GM12878 (cell line): Measurements from ENCODE around the gene SYCE3. TPM values are rescaled to one million over a fixed set of nuclear protein-coding genes. Genes with fewer than 3 reads are reported as not detected.

Experiments
- ATAC-seq: fragments of 200-7000 bp; cut with Tn5 transposase; 3 replicates; pipeline ENCODE4 v1.9.1; 2020; ENCODE audit warnings: mild to moderate bottlenecking, moderate library complexity
- BruUV-seq: library from RNA; stranded (reverse); fragments of 400-500 nt; replicated peaks from 2 replicates; lab custom pipeline; 2021; lab: Mats Ljungman, UMichigan
- CTCF ChIA-PET: fragments of 300-600 bp; sonication (Branson Sonifier 250); formaldehyde crosslinking; extraction: SDS; loops from one replicate; lab custom pipeline; 2021; ENCODE audit warnings: inconsistent platforms; lab: Yijun Ruan, JAX
- POLR2A ChIA-PET: fragments of 350-600 bp; formaldehyde crosslinking; extraction: SDS; loops from one replicate; lab custom pipeline; 2021; ENCODE audit warnings: inconsistent platforms; lab: Charles Lee
- RAD21 ChIA-PET: fragments of 300-600 bp; sonication (Branson Sonifier 250); formaldehyde crosslinking; loops from one replicate; lab custom pipeline; 2023; ENCODE audit warnings: antibody characterized with exemption; ENCODE audit not compliant: unreplicated experiment; lab: Charles Lee
- SMC1A ChIA-PET: fragments of 300-600 bp; sonication (Branson Sonifier 250); formaldehyde crosslinking; loops from one replicate; lab custom pipeline; 2023; ENCODE audit not compliant: unreplicated experiment, uncharacterized antibody; lab: Charles Lee
- DNase-seq: peaks from one replicate; pipeline ENCODE4 v3.0.0-alpha.2; 2011; ENCODE audit warnings: low read depth, low spot score
- FAIRE-seq: peaks from 3 replicates; lab custom pipeline; 2011; peaks lifted over from hg19 to GRCh38; lab: Jason Lieb, UNC
- H2AFZ ChIP-seq: 2 replicates; pipeline ENCODE4 v1.6.0; 2011; ENCODE audit warnings: low read depth, low read length, control low read depth; ENCODE audit not compliant: control insufficient read depth
- H3K27ac ChIP-seq: 2 replicates; pipeline ENCODE4 v1.5.1; 2011; ENCODE audit warnings: control low read depth; ENCODE audit not compliant: control insufficient read depth, insufficient read depth
- H3K27me3 ChIP-seq, 2 experiments: replicated peaks in 1 of 2; 2 replicates each; pipeline versions ENCODE4 v1.6.0 to v1.6.1; 2011; ENCODE audit warnings: low read length in 1 of 2; ENCODE audit not compliant: control insufficient read depth in 2 of 2, insufficient read depth in 2 of 2
- H3K36me3 ChIP-seq, 2 experiments: 2 replicates each; pipeline ENCODE4 v1.5.1; 2011; ENCODE audit warnings: low read length in 1 of 2; ENCODE audit not compliant: control insufficient read depth in 2 of 2, insufficient read depth in 2 of 2
- H3K4me1 ChIP-seq: 2 replicates; pipeline ENCODE4 v1.6.1; 2011; ENCODE audit warnings: mild to moderate bottlenecking, low read length, moderate library complexity, mixed read lengths; ENCODE audit not compliant: control insufficient read depth, insufficient read depth
- H3K4me2 ChIP-seq: 2 replicates; pipeline ENCODE4 v1.6.0; 2011; ENCODE audit warnings: control low read depth; ENCODE audit not compliant: control insufficient read depth, insufficient read depth
- H3K4me3 ChIP-seq: fragments of 200-600 bp; sonication (generic); 2 replicates; pipeline ENCODE4 v1.5.1; 2016
- H3K79me2 ChIP-seq: 2 replicates; pipeline ENCODE4 v1.6.0; 2011; ENCODE audit warnings: low read length; ENCODE audit not compliant: control insufficient read depth, insufficient read depth
- H3K9ac ChIP-seq: 2 replicates; pipeline ENCODE4 v1.8.0; 2011; ENCODE audit warnings: low read length, control low read depth, mixed read lengths; ENCODE audit not compliant: control insufficient read depth, insufficient read depth
- H3K9me3 ChIP-seq: replicated peaks from 3 replicates; pipeline ENCODE4 v1.5.1; 2011; ENCODE audit warnings: mild to moderate bottlenecking, low read length; ENCODE audit not compliant: control insufficient read depth, insufficient read depth
- H4K20me1 ChIP-seq: 2 replicates; pipeline ENCODE4 v1.6.0; 2011; ENCODE audit not compliant: control insufficient read depth, insufficient read depth
- EED ChIP-seq: sonication (generic); IDR thresholded peaks from 2 replicates; pipeline ENCODE4 v1.6.1; 2016; ENCODE audit warnings: antibody characterized with exemption, low read depth
- IRF3 ChIP-seq: fragments of 450-650 bp; IDR thresholded peaks from 2 replicates; pipeline ENCODE4 v1.6.1; 2014; ENCODE audit warnings: mild to moderate bottlenecking
- RB1 ChIP-seq: fragments of 450-650 bp; formaldehyde crosslinking; IDR thresholded peaks from 2 replicates; pipeline ENCODE4 v1.6.1; 2017; ENCODE audit warnings: mild to moderate bottlenecking, borderline replicate concordance
- SKIL ChIP-seq: fragments of 450-650 bp; IDR thresholded peaks from 2 replicates; pipeline ENCODE4 v1.6.1; 2017; ENCODE audit warnings: mild to moderate bottlenecking, low read depth, inconsistent platforms; ENCODE audit not compliant: poor library complexity, severe bottlenecking
- SRF ChIP-seq, 2 experiments: IDR thresholded peaks; 2 replicates each; pipeline ENCODE4 v1.6.1; 2011; ENCODE audit warnings: low read depth in 2 of 2, low read length in 2 of 2, mild to moderate bottlenecking in 1 of 2, moderate library complexity in 1 of 2
- STAT1 ChIP-seq: fragments of 450-650 bp; conservative IDR thresholded peaks from 2 replicates; pipeline ENCODE4 v1.6.1; 2014; ENCODE audit warnings: antibody characterized with exemption, mild to moderate bottlenecking
- TARDBP ChIP-seq: IDR thresholded peaks from 2 replicates; pipeline ENCODE4 v1.6.1; 2016; ENCODE audit warnings: borderline replicate concordance
- WRNIP1 ChIP-seq: IDR thresholded peaks from 2 replicates; pipeline ENCODE4 v1.6.1; 2011; ENCODE audit warnings: low read depth, low read length, improper control_type of control experiment, borderline replicate concordance
- WGBS: methylation state at CpG from one replicate; pipeline ENCODE4 v1.1.6; 2016; ENCODE audit warnings: low lambda C conversion rate; ENCODE audit not compliant: insufficient replicate concordance, insufficient coverage; ENCODE audit errors: missing lambda C conversion rate; 5-methylcytosine and 5-hydroxymethylcytosine counted together
- in situ Hi-C: fragments of 300-500 bp; cut with MboI; formaldehyde crosslinking; loops from 9 replicates; pipeline ENCODE4 v1.14.3; 2018; ENCODE audit warnings: mixed read lengths
- intact Hi-C: fragments of 100-400 bp; cut with micrococcal nuclease; formaldehyde crosslinking; loops from one replicate; pipeline ENCODE4 v1.14.2; 2022; ENCODE audit not compliant: unreplicated experiment
- polyA plus RNA-seq, 11 experiments: library from polyadenylated mRNA; depleted of rRNA in 4 of 11; unstranded in 6 of 11; stranded (reverse) in 5 of 11; fragments of >200 nt; fragmentation: Nextera tagmentation in 4 of 11; fragmentation: Illumina TruSeq in 1 of 11; extraction: Ambion mirVana in 4 of 11; extraction: Trizol in 1 of 11; gene quantifications; 1 replicate in 1 of 11; 2 replicates in 10 of 11; pipeline versions ENCODE4 v1.2.1 to v1.2.3, GENCODE V29; 2011 to 2016; ENCODE audit warnings: inconsistent platforms in 2 of 11, missing spikeins in 2 of 11, low read depth in 1 of 11
- total RNA-seq, 4 experiments: library from RNA; depleted of rRNA in 3 of 4; stranded (reverse); fragments of >200 nt in 3 of 4; fragmentation: Illumina TruSeq in 1 of 4; extraction: Trizol in 1 of 4; gene quantifications; 2 replicates each; pipeline versions ENCODE4 v1.2.1 to v1.2.3, GENCODE V29; 2013 to 2021
- TF ChIP-seq, protein P1 (sequence below): fragments of 450-650 bp; IDR thresholded peaks from 2 replicates; pipeline ENCODE4 v1.6.1; 2017; ENCODE audit warnings: borderline replicate concordance
- TF ChIP-seq, protein P2 (sequence below): IDR thresholded peaks from 2 replicates; pipeline ENCODE4 v1.6.1; 2012; ENCODE audit warnings: improper control_type of control experiment, low read depth, low read length; ENCODE audit not compliant: insufficient replicate concordance
- TF ChIP-seq, protein P3 (sequence below): fragments of 450-650 bp; IDR thresholded peaks from 2 replicates; pipeline ENCODE4 v1.6.1; 2018; ENCODE audit warnings: borderline replicate concordance, mild to moderate bottlenecking; ENCODE audit not compliant: partially characterized antibody

The SYCE3 gene
- total and polyA plus RNA-seq, 10 of the 15 experiments (the other 5 are each of a cell fraction or from before 2014, with no cell fraction given), result 0.38 to 0.91 (median 0.76) TPM; not detected in 4

DNA sequence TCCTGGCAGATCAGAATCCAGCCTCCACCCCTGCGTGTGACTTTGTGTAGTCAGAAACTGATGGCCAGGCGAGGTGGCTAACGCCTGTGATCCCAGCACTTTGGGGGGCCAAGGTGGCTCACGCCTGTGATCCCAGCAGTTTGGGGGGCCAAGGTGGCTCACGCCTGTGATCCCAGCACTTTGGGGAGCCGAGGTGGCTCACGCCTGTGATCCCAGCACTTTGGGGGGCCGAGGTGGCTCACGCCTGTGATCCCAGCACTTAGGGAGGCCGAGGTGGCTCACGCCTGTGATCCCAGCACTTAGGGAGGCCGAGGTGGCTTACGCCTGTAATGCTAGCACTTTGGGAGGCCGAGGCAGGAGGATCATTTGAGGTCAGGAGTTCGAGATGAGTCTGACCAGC lies 49.5 kb downstream of the SYCE3 start:
- ChIA-PET CTCF (interaction anchor here (0.6 to 1.0 kb wide), 3 partner anchors 12 to 179 kb away, joined by 3 read pairs; partner anchors contain the start of gene SCO2), RAD21 (interaction anchor here (1.0 kb wide), 1 partner anchor 12 kb away, joined by 4 read pairs; the partner anchor contains the start of gene SCO2), POLR2A (interaction anchor here (7.2 kb wide), 1 partner anchor 11 kb away, joined by 84 read pairs; the partner anchor contains the start of gene SCO2), SMC1A (no interaction called here)
- Histone ChIP-seq H3K79me2 (peaks cover 44% of the 10 kb centered on the region), H3K4me1 (peaks cover 5% of the 10 kb centered on the region), H3K27ac (no peak overlapping the region), H3K9ac (no peak overlapping the region), H3K9me3 (no peaks in the 10 kb centered on the region), H3K4me3 (no peak overlapping the region), H2AFZ (no peak overlapping the region), H3K4me2 (no peak overlapping the region), H4K20me1 (no peaks in the 10 kb centered on the region), H3K36me3 (peaks cover 5 to 15% of the 10 kb centered on the region in 2 experiments; a peak in 3 of 4 replicates), H3K27me3 (no peaks in the 10 kb centered on the region)
- no peak for DNase-seq
- intact Hi-C loops, result no loop called here
- in situ Hi-C loops, result no loop called here
- no TSS peak for BruUV-seq
- ATAC-seq, result no peak
- 92% methylated on average over 15 of the region's 15 CpGs for WGBS
- FAIRE-seq, result no peak
- TF ChIP-seq STAT1, result no peak
- TF ChIP-seq WRNIP1, result no peak
- no peak for TF ChIP-seq SRF (IDR thresholded peaks at IDR 0.05; ENCODE audit: low read depth in 2 of 2, low read length in 2 of 2)
- TF ChIP-seq, protein P1, sequence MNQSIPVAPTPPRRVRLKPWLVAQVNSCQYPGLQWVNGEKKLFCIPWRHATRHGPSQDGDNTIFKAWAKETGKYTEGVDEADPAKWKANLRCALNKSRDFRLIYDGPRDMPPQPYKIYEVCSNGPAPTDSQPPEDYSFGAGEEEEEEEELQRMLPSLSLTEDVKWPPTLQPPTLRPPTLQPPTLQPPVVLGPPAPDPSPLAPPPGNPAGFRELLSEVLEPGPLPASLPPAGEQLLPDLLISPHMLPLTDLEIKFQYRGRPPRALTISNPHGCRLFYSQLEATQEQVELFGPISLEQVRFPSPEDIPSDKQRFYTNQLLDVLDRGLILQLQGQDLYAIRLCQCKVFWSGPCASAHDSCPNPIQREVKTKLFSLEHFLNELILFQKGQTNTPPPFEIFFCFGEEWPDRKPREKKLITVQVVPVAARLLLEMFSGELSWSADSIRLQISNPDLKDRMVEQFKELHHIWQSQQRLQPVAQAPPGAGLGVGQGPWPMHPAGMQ, result no peak
- TF ChIP-seq SKIL, result no peak
- no peak for TF ChIP-seq IRF3
- TF ChIP-seq EED, result no peak
- TF ChIP-seq, protein P2, sequence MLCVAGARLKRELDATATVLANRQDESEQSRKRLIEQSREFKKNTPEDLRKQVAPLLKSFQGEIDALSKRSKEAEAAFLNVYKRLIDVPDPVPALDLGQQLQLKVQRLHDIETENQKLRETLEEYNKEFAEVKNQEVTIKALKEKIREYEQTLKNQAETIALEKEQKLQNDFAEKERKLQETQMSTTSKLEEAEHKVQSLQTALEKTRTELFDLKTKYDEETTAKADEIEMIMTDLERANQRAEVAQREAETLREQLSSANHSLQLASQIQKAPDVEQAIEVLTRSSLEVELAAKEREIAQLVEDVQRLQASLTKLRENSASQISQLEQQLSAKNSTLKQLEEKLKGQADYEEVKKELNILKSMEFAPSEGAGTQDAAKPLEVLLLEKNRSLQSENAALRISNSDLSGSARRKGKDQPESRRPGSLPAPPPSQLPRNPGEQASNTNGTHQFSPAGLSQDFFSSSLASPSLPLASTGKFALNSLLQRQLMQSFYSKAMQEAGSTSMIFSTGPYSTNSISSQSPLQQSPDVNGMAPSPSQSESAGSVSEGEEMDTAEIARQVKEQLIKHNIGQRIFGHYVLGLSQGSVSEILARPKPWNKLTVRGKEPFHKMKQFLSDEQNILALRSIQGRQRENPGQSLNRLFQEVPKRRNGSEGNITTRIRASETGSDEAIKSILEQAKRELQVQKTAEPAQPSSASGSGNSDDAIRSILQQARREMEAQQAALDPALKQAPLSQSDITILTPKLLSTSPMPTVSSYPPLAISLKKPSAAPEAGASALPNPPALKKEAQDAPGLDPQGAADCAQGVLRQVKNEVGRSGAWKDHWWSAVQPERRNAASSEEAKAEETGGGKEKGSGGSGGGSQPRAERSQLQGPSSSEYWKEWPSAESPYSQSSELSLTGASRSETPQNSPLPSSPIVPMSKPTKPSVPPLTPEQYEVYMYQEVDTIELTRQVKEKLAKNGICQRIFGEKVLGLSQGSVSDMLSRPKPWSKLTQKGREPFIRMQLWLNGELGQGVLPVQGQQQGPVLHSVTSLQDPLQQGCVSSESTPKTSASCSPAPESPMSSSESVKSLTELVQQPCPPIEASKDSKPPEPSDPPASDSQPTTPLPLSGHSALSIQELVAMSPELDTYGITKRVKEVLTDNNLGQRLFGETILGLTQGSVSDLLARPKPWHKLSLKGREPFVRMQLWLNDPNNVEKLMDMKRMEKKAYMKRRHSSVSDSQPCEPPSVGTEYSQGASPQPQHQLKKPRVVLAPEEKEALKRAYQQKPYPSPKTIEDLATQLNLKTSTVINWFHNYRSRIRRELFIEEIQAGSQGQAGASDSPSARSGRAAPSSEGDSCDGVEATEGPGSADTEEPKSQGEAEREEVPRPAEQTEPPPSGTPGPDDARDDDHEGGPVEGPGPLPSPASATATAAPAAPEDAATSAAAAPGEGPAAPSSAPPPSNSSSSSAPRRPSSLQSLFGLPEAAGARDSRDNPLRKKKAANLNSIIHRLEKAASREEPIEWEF, result no peak
- no peak for TF ChIP-seq RB1
- TF ChIP-seq, protein P3, sequence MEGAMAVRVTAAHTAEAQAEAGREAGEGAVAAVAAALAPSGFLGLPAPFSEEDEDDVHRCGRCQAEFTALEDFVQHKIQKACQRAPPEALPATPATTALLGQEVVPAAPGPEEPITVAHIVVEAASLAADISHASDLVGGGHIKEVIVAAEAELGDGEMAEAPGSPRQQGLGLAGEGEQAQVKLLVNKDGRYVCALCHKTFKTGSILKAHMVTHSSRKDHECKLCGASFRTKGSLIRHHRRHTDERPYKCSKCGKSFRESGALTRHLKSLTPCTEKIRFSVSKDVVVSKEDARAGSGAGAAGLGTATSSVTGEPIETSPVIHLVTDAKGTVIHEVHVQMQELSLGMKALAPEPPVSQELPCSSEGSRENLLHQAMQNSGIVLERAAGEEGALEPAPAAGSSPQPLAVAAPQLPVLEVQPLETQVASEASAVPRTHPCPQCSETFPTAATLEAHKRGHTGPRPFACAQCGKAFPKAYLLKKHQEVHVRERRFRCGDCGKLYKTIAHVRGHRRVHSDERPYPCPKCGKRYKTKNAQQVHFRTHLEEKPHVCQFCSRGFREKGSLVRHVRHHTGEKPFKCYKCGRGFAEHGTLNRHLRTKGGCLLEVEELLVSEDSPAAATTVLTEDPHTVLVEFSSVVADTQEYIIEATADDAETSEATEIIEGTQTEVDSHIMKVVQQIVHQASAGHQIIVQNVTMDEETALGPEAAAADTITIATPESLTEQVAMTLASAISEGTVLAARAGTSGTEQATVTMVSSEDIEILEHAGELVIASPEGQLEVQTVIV, result no peak
- no peak for TF ChIP-seq TARDBP
